ENCODE data around the gene MARK2.
A peak's percentile ranks its signal among the peaks of the same experiment; 100 is the strongest.

The MARK2 gene

DNA sequence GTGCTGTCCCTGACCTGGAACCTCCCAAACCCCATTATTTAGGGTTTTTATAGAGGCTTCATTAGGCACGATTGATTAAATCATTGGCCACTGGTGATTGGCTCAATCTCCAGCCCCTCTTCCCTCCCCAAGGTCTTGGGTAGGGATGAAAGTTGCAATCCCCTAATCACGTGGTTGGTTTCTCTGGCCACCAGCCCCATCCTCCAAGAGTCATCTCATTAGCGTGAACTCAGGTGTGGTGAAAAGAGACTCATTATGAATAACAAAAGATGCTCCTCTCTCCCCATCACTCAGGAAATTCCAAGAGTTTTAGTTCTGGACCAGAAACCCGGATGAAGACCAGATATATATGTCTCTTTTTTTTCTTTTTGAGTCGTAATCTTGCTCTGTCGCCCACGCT lies 7.6 kb upstream of the MARK2 start:
- no peak for FAIRE-seq

DNA sequence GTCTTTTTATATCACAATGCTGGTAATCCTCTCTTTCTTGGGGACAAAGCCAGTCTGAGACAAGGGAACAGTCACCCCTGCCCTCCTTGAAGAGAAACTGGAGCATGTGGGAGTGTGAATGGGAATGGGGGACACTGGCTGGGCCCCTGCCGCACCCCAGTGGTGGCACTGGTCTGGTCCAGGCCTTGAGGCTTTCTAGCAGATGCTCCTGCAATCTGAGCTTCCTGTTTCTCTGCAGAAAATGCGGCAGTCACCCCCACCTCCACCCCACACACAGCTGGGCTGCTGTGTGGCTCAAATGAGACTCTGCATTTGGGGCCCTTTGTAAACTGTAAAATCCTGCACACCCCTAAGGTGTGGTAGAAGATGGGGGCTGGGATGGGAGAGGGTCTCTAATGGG lies 6.6 kb upstream of the MARK2 start:
- no peak for FAIRE-seq

DNA sequence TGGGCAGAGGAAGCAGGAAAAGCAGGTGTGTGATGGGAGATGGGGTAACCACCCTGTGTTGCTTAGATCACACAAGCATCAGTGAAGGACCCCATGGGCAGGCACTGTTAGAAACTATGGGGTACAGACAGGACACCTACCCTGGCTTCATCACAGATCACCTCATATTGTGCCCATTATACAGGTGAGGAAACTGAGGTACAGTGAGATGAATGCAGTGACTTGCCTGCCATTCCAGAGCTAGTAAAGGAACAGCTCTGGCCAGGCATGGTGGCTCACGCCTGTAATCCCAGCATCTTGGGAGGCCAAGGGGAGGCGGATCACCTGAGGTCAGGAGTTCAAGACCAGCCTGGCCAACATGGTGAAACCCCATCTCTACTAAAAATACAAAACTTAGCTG lies 5.9 kb upstream of the MARK2 start:
- FAIRE-seq: no peak

DNA sequence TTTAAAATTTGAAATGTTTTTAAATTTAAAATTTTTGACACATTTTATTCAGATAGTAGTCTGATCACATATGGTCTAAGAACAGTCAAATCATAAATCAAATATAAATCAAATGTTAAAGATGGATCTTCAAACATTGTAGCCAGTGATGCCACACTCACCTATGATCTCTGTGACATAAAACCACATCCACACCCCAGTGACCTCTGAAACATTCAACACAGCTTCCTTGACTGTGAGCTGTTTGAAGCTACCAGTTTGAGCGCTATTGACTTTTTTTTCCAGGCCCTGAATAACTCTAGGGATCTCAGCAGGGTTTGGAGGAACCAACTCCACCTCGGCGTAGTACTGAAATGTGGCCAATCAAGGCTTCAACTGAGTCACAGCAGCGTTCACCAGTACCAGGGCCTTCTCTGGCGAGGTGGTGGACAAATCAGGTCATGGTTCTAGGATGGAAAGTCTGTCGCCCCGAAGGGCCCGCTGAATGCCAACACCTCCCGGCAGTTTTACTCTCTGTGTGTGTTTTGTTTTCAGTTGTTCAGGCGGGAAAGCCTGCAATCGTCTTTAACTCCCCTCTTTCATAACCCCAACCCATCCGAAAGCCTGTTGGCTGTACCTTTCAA lies 4.3 kb upstream of the MARK2 start:
- no peak for FAIRE-seq

DNA sequence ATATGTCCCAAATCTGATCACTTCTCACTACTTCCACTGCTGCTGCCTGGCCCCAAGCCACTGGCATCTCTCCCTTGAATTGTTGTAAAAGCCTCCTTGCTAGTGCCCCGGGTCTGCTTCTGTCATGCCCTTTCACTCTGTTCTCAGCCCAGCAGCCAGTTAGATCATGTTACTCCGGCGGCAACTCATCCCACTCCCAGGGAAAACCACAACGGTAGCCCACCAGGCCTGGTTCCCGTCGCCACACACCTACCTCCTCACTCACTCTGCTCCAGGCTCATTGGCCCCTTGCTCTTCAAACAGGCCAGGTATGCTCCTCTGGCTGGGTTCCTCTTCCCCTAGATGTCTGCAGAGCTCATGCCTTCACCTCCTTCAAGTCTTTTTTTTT lies 3.8 kb upstream of the MARK2 start:
- FAIRE-seq: no peak

DNA sequence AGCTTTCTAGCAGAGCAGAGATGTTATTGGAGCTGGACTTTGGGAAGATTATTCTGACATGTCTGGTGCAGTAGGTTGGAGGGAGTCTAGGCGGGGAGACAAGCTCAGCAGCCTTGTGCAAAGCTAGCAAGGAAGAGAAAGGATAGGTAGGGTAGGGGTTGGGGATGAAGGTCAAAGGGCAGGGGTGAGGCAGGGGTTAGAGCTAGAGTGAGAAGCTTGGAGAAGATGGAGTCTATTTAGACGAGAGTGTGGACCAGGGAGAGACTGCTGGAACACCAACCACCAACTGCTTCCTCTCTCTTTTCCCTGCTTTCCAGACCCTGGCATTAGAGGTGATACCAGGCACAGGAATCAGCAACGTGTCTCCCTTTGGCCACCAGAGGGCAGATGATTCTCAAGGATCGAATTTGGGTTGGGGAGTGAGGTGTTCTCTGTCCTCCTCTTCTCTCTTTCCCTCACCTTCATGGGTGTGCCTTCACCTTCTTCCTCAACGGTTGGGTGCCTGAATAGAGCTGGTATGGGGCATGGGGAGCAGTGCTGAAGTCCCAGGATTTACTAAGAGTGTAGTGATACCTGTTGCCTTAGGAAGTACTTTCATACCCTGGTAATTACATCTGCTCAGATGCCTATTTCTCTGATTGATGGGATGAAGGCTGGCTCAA lies 1.8 kb upstream of the MARK2 start:
- peak; percentile 68 for FAIRE-seq

DNA sequence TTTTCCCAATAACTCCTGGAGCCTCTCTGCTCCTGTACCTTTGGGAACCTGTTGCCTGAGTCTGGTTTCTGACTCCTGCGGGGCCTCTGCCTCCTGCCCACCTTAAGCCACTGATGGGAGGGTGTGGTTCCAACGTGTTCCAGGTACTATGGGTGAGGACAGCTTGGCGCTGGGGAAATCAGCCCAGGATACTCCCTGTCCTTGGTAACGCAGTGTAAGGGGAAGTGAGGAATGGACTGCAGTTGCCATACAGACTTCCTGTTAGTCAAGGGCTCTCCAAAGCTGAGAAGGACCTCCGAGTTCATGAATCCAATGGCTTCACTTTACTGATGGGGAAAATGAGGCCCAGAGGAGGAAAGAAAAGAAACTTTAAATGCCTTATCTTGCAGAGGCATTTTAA lies 1.2 kb upstream of the MARK2 start:
- FAIRE-seq: no peak

DNA sequence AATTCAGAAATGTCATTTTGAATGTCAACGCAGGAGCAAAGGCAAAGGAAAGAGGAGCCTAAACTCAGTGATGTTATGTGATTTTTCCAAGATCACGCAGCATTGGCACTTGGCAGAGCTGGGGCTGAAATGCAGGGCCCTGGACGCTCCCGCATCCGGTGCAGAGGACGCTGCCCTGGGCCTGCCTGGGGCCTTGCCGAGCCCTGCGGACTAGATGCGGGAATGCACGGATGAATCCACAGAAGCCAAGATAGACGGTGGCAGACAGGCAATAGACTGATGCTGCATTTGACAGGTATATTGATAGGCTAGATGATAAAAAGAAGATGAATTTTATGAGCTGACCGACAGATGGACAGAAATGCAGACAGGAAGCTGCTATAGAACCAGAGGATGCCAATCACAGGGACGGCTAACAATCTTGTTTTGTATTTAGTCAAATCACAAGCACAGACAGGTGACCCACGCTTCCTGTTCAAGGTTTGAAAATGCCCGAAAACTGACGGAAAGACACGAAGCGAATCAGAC lies 696 bp upstream of the MARK2 start:
- FAIRE-seq: no peak

DNA sequence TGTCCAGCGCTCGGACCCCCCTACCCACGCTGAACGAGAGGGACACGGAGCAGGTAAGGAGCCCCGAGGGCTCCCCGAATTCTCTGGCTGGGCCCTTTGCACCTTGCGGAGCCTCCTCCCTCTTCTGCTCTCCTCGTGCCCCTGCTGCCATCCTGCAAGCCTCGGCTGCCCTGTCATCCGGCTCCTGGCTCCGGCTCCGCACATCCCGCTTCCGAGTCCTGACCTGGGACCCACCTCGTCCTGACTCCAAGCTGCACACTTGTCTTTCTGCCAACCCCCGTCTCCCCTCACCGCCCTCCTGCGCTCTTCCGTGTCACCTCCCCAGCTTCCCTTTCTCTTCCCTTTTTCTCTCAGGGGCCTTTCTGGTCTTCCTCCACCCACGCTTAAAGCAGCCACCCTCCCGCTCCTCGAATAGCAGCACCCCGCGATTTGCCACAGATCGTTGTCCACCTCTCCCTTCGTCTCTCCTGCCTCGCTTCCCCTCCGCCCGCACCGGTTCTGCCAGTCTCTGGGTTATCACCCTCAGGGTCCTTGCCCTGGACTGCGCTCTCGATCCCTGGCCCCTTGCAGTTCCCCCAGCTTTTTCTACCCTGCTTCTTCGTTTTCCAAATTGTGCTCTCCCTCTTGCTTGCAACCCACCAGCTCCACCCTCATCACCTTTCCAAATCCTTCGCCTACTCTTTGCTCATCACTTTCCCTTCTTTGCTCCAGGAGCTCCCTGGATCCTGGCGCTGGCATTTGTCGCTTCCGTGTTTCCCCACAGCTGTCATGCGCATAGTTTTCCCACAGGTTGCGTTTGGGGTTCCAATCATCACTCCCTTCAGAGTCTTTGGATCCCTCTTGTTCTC lies 822 bp downstream of the MARK2 start:
- no peak for FAIRE-seq

DNA sequence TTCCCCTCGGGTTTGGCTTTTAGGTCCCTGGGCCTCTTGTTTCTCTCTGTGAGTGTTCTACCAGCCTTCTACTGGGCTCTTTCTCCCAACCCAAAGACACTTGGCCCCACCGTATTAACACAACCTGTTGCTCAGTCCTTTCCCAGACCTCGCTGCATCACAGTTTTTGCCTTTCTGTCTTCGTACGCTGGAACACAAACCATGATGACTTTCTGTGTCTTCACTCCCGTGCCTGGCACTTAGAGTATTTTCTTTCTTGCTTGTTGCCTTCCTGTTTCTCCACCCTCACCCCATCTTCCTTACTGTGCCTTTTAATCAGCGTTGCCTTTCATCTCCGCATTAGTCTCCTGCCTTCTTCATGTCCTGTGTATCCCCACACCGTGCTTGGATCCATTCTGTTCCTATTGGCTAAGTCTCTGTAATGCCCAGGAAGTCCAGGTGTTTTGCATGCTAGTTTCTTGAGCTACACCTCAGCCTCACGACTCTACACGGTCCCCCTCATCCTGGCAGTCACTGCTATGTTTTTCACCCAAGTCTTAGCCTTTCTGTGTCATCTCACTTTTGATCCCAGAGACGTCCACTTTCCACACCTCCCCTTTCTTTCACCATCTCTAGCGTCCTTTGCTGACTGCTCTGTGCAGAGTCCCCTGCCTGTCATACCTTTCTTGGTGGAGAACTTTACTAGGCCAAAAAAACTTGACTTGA lies 1.6 kb downstream of the MARK2 start:
- FAIRE-seq: no peak

DNA sequence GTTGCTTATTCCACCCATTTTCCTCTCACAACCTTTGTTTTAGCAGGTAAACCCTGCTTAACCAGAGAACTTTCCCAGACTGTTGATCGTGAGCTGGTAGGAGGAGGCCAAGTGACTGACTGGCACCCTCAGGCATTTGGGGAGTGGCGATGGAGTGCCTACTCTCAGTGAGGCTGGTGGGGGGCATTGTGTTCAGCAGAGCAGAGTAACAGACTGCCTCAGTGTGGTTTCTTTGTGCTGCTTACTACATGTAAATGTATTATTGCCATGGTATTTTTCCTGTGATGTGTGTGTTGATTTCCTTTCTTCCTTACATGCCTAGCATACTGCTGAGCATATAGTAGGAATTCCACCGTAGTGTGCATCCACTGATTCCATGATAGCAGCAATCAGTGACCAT lies 2.6 kb downstream of the MARK2 start:
- no peak for FAIRE-seq

DNA sequence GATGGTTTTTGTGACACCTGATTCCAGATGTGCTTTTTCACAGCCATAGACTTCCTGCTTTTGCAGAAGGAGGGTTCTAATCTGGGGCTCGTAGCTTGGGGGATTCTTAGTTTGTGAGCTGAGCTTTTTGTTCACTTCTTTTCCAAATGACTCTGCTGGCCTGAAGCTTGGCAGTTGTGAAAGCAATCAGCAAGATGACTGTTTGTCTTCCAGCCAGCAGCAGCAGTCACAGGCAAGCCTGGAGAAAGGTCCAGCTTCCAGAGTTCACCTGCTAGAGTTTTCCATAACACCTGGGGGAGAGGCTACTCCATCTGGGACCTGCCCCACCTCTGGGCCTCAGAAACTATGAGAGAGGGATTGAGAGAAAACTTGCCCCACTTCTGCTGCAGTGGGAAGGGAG lies 4.1 kb downstream of the MARK2 start:
- no peak for FAIRE-seq

DNA sequence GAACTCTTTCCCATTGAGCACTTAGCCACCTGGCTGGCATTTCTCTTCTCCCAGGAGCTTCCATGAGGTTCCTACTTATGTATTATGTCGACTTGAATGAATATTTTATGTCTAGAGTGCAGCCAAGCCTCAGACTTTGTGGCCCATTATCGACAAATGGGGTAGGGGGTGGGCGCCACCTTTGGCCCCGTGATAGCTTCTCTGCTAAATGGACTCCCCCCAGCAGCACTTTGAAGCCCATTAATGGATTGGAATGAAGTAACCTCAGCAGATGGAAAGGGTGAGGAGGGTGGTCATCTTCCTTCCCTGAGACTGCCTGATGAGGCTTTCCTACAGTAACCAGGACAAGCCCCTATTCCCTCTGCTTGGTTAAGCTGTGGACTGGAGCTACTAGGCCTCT lies 5.9 kb downstream of the MARK2 start:
- FAIRE-seq: no peak

DNA sequence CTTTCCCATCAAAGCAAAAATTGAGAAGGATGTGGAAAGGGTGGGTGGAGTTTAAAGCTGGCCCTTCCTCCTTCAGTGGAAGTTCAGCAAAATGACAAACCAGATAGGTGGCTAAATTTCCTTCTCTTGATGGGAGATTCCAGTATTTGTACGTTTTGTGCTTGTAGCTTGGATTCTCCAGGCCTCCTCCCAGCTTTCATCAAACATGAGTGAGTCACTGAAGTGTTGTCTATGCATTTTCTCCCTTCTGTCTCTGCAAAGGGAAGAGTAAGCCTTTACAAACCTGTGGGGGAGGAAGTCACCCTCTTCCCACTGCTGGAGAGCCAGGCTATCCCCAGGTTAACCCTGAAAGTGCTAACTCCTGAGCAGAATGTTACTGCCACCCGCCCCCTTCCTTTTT lies 6.4 kb downstream of the MARK2 start:
- no peak for FAIRE-seq

DNA sequence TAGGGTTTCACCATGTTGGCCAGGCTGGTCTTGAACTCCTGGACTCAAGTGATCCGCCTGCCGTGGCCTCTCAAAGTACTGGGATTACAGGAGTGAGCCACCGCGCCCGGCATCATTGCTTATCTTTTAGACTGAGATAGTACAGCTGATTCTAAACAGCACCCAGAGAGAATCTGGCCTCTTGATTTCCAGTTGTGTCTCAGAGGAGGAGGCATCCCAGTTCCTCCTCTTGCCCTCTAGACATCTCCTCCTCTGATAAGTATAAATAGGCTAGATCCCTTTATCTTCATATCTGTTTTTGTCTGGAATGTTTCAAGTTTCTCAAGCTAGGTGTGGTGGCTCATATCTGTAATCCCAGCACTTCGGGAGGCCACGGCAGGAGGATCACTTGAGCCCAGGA lies 7.0 kb downstream of the MARK2 start:
- no peak for FAIRE-seq

DNA sequence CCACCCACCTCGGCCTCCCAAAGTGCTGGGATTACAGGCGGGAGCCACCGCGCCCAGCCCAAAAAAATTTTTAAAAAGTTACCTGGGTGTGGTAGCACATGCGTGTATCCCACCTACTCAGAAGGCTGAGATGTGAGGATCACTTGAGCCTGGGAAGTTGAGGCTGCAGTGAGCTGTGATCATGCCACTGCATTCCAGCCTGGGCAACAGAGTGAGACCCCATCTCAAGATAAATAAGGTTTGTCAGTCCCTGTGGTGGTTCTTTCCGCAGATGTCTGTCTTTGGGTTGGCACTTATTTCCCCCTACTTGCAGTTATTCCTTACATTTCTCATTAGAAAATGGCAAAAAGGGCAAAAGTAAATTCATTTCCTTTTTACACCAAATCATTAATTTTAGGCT lies 8.0 kb downstream of the MARK2 start:
- no peak for FAIRE-seq

DNA sequence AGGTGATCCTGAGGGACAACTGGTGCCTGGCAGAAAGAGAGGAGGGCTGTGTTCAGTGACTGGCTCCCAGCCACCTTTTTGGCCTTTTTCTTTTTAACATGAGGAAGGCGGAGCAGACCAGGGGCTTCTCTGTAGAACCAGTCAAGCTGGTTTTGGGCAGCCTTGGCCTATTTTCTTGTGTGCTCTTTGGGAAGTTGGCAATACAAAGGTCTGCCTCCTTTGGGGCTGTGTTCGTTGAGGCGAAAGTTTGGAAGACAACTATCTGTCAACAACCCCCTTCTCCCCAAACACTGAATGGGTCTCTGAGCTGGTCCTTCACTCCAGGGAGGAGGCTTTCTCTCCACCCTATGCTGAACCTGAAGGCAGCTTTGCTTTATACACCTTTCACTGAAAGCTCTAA lies 8.5 kb downstream of the MARK2 start:
- no peak for FAIRE-seq

DNA sequence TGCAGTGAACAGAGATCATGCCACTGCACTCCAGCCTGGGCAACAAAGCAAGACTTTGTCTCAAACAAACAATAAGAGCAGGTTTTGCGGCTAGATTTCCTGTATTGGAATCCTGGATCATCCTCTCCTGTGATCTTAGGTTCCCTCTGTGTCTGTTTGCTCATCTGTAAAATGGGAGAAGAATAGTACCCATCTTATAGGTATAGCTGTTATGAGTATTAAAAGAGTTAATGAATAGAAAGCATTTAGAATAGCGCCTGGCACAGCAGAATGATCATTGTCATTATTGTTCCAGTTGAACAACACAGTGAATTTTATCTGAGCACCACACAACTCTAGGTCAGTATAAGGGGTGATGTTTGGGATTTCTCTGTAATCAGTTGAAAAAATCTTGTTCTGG lies 10.8 kb downstream of the MARK2 start:
- FAIRE-seq: no peak

DNA sequence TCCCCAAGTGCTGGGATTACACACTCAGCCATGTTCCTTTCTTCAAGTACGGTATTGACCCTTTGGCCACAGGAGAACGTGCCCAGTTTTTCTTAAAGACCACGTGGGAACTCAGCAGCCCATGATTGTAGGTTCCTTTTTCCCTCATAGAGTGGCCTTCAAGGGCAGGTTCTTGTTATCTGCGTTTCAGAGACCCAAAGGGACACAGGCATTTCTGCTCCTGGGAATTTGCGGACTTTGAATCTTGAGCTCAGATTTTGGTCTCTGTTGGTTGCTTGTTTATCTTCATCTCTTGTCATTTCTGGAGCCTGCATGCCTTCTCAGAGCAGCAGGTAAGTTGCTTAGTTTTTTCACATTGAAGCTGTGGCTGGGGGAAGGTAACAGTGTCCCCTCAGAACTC lies 12.0 kb downstream of the MARK2 start:
- no peak for FAIRE-seq

DNA sequence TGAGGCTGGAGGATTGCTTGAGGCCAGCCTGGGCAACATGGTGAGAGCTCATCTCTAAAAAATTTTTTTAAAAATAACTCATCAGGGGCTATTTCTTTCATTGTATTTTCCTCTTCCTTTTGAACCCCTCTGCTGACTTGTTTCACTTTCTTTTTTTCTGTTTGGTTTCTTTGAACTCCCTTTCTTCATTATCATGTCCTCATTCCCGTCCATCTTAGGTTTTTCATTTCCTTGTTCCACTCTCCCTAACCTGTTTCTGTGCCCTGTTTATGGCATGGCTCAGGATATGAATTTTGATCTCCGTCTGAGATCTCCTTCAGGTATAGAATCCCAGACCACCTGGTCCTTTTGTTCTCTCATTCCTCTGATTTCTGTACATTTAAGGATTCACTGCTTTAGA lies 12.5 kb downstream of the MARK2 start:
- no peak for FAIRE-seq

DNA sequence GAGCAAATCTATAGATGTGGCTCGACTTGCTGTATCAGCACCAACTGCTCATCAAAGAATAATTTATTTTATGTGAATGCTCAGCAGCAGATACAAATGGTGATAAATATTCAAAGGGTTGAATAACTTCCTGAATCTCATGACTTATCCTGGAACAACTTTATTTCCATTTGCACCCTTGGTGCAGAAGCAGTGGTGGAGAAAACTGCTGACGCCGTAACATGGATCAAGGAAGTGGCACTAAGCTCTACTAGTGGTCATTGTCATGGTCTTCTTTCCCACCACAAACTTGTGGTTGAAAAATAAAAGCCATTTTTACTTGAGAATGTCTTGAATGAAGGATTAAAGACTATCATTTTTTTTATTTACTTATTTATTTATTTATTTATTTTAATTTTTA lies 14.6 kb downstream of the MARK2 start:
- no peak for FAIRE-seq

DNA sequence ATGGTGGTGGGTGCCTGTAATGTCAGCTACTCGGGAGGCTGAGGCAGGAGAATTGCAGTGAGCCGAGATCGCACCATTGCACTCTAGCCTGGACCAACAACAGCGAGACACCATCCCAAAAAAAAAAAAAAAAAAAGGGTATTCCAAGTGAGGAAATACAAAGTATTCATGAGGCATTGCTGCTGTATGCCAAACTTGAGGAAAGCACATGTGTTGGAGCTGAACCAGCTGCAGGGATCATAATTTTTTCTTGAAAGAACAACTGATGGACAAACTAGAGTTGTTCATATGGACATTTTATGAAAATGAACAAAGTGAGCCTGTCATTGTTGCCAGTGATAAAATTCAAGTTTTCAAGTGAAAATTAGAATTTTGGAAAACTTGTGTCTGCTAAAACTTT lies 15.8 kb downstream of the MARK2 start:
- FAIRE-seq: no peak

DNA sequence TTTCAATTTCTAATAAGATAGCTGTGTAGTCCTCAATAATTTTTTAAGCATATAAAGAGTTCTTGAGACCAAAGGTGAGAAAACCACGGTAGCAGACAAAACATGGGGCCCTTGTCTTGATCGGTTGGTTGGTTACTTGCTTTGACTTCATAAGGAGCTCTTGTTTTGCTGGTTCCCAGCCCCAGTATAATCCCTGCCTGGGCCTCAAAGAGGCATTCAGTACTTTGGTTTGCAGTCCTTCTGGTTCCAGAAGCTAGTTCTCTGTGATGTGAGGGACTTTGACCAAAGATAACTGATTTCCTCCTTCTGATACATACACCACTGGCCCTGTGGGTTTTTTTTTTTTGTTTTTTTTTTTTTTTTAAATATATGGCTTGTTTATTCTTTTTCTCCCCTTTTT lies 17.1 kb downstream of the MARK2 start:
- FAIRE-seq: no peak
